IPS-15b (cell line): ENCODE data around the gene TLR1.

Experiments
- H3K27me3 ChIP-seq: one replicate; pipeline ENCODE4 v1.6.1; 2013; ENCODE audit warnings: low read length; ENCODE audit not compliant: control insufficient read depth, insufficient read depth
- H3K36me3 ChIP-seq: one replicate; pipeline ENCODE4 v1.6.1; 2013; ENCODE audit warnings: low read length; ENCODE audit not compliant: control insufficient read depth, insufficient read depth
- H3K4me1 ChIP-seq: one replicate; pipeline ENCODE4 v1.6.1; 2013; ENCODE audit warnings: mild to moderate bottlenecking, low read length; ENCODE audit not compliant: control insufficient read depth, insufficient read depth
- H3K4me3 ChIP-seq: one replicate; pipeline ENCODE4 v1.5.1; 2013; ENCODE audit warnings: low read depth, low read length
- H3K9ac ChIP-seq: one replicate; pipeline ENCODE4 v1.6.1; 2013; ENCODE audit warnings: low read depth, mild to moderate bottlenecking, low read length
- H3K9me3 ChIP-seq: one replicate; pipeline ENCODE4 v1.6.1; 2013; ENCODE audit warnings: mild to moderate bottlenecking, low read length; ENCODE audit not compliant: control insufficient read depth, insufficient read depth

Gene TLR1

GRCh38 chr4:38749336-38749735 is 55.3 kb downstream of the TLR1 start:
- Histone ChIP-seq H3K9me3 (no peaks in the 10 kb centered on the region), H3K4me1 (peaks cover 10% of the 10 kb centered on the region), H3K4me3 (no peak overlapping the region), H3K27me3 (peaks cover 3% of the 10 kb centered on the region), H3K9ac (no peak overlapping the region), H3K36me3 (peaks cover 5% of the 10 kb centered on the region)

DNA sequence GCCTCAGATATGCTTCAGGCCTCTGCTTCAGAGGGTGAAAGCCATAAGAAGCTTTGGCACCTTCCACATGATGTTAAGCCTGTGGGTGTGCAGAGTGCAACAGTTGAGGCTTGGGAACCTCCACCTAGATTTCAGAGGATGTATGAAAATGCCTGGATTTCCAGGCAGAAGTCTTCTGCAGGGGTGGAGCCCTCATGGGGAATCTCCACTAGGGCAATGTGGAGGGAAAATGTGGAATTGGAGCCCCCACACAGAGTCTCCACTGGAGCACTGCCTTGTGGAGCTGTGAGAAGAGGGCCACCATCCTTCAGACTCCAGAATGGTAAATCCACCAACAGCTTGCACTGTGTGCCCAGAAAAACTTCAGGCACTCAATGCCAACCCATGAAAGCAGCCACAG is 57.0 kb downstream of the TLR1 start:
- no peaks in the 10 kb centered on the region for H3K9me3 ChIP-seq
- H3K27me3 ChIP-seq = peaks cover 3% of the 10 kb centered on the region
- H3K4me3 ChIP-seq = no peak overlapping the region
- peaks cover 5% of the 10 kb centered on the region for H3K36me3 ChIP-seq
- H3K9ac ChIP-seq = no peak overlapping the region
- peaks cover 6% of the 10 kb centered on the region for H3K4me1 ChIP-seq
